Left lung (tissue), 10 donors: Measurements from ENCODE around the gene DMPK. TPM values are rescaled to one million over a fixed set of nuclear protein-coding genes. Genes with fewer than 3 reads are reported as not detected.

Source experiments
- ATAC-seq: fragments of 200-7000 bp; cut with Tn5 transposase; one replicate; pipeline ENCODE4 v1.9.1; 2020; ENCODE audit warnings: moderate library complexity
- DNase-seq, 4 donors: peaks; one replicate each; pipeline ENCODE4 v3.0.0-alpha.2; 2013 to 2020
- H3K27ac ChIP-seq, 2 donors: fragments of 200-600 bp; sonication (generic) in 1 of 2; one replicate each; pipeline versions ENCODE4 v1.5.0 to v1.8.0; 2020 to 2021
- H3K27me3 ChIP-seq, 2 donors: fragments of 200-600 bp; sonication (generic) in 1 of 2; one replicate each; pipeline versions ENCODE4 v1.5.0 to v1.8.0; 2020 to 2021
- H3K36me3 ChIP-seq, 2 donors: fragments of 200-600 bp; sonication (generic) in 1 of 2; one replicate each; pipeline versions ENCODE4 v1.5.0 to v1.8.0; 2020 to 2021
- H3K4me1 ChIP-seq, 2 donors: fragments of 200-600 bp; one replicate each; pipeline ENCODE4 v1.8.0; 2021
- H3K4me3 ChIP-seq, 2 donors: fragments of 200-600 bp; sonication (generic) in 1 of 2; one replicate each; pipeline versions ENCODE4 v1.5.0 to v1.8.0; 2020 to 2021; ENCODE audit warnings: mild to moderate bottlenecking in 1 of 2
- H3K9me3 ChIP-seq, 2 donors: fragments of 200-600 bp; sonication (generic) in 1 of 2; one replicate each; pipeline versions ENCODE4 v1.5.0 to v1.8.0; 2020 to 2021
- intact Hi-C, 2 donors: fragments of 100-400 bp; cut with DNase I; formaldehyde crosslinking; loops; one replicate each; pipeline versions ENCODE4 v1.11.2 to v1.14.2; 2022
- polyA plus RNA-seq, 6 donors: library from polyadenylated mRNA; unstranded; fragments of 120-200 nt; gene quantifications; one replicate each; pipeline ENCODE4 v1.2.1, GENCODE V29; 2013; ENCODE audit not compliant: insufficient read length in 6 of 6
- total RNA-seq, 2 donors: library from RNA; stranded (reverse); fragmentation: NEBNext Ultra II Directional; extraction: Animal tissue kit (Norgen Biotek cat#: 25700); gene quantifications; one replicate each; pipeline ENCODE4 v1.2.1, GENCODE V29; 2021
- TF ChIP-seq, protein P1 (sequence below), 2 donors: fragments of 200-600 bp; sonication (generic) in 1 of 2; IDR thresholded peaks; one replicate each; pipeline versions ENCODE4 v1.5.0 to v1.8.0; 2021; ENCODE audit warnings: antibody characterized with exemption in 2 of 2
- donor health status: DM: no; HTN: yes; CAD: no.
- donor health status: DM: no; HTN: no; CAD: no.

Gene DMPK
- total and polyA plus RNA-seq, 8 donors = 44.6 to 81.7 (median 58.6) TPM

DNA sequence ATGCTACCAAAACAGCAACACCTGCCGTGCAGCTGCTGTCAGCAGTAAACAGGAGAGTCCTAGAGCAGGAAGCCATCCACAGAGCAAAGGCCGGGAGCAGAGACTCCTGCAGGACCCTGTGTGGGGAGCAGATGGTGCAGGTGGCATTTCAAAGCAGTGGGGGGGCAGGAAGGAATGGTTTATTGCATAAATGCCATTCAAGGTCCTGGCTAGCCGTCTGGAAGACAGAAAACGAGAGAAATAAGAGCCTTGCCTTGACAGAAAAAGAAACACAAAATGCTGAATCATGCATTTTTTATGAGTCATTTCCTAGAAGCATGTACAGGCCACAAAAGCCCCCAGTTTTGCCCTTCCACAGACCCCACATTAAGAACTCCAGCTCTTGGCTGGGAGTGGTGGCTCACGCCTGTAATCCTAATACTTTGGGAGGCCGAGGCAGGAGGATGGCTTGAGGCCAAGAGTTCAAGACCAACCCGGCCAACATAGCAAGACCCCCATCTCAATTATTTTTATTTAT is 27.4 kb upstream of the DMPK start:
- no peaks in the 10 kb centered on the region for H3K36me3 ChIP-seq
- H3K9me3 ChIP-seq = no peaks in the 10 kb centered on the region
- no peak overlapping the region for H3K4me3 ChIP-seq
- H3K4me1 ChIP-seq = peaks cover 5% of the 10 kb centered on the region in 2 donors
- peak; percentile 11 for ATAC-seq
- peaks cover 0 to 50% of the 10 kb centered on the region in 2 donors for H3K27me3 ChIP-seq
- H3K27ac ChIP-seq = no peak overlapping the region
- intact Hi-C loops = no loop called here
- TF ChIP-seq, protein P1, sequence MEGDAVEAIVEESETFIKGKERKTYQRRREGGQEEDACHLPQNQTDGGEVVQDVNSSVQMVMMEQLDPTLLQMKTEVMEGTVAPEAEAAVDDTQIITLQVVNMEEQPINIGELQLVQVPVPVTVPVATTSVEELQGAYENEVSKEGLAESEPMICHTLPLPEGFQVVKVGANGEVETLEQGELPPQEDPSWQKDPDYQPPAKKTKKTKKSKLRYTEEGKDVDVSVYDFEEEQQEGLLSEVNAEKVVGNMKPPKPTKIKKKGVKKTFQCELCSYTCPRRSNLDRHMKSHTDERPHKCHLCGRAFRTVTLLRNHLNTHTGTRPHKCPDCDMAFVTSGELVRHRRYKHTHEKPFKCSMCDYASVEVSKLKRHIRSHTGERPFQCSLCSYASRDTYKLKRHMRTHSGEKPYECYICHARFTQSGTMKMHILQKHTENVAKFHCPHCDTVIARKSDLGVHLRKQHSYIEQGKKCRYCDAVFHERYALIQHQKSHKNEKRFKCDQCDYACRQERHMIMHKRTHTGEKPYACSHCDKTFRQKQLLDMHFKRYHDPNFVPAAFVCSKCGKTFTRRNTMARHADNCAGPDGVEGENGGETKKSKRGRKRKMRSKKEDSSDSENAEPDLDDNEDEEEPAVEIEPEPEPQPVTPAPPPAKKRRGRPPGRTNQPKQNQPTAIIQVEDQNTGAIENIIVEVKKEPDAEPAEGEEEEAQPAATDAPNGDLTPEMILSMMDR (IDR thresholded peaks at IDR 0.05) = no peak
- DNase-seq = no peak

DNA sequence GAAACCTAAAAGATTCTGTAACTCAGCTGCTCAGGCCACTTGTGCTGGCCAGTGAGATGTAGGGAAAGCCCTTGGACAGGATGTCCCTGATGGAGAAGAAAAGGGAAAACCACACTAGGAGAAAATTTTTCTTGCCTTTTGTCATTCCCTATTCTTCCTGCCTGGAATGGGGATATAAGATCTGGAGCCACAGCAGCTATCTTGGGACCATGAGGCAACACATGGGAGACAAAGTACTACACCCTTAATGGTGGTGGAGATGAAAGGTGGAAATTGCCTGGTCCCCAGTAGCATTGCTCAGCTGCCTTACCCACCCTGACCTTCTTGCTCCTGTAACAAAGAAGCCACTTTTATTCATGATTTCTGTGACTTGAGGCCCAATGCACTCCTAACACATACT is 23.4 kb upstream of the DMPK start:
- Histone ChIP-seq H3K27ac (no peak overlapping the region), H3K36me3 (no peaks in the 10 kb centered on the region), H3K4me3 (no peak overlapping the region), H3K4me1 (peaks cover 5% of the 10 kb centered on the region in 2 donors), H3K27me3 (peaks cover 0 to 69% of the 10 kb centered on the region in 2 donors), H3K9me3 (no peaks in the 10 kb centered on the region)
- intact Hi-C loops = no loop called here
- DNase-seq = no peak
- TF ChIP-seq, protein P1 (IDR thresholded peaks at IDR 0.05) = no peak
- no peak for ATAC-seq

DNA sequence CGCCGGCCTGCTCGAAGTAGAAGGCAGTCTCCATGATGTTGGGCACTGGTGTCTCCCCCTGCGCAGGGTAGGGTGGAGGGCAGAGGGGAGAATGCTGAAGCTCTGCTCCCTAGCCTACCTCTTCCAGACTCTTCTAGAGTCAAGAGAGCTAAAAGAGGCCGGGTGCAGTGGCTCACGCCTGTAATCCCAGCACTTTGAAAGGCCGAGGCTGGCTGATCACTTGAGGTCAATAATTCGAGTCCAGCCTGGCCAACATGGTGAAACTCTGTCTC is 22.6 kb upstream of the DMPK start:
- intact Hi-C loops = no loop called here
- Histone ChIP-seq H3K4me1 (peaks cover 5% of the 10 kb centered on the region in 2 donors), H3K9me3 (no peaks in the 10 kb centered on the region), H3K4me3 (no peak overlapping the region), H3K27ac (no peak overlapping the region), H3K36me3 (no peaks in the 10 kb centered on the region), H3K27me3 (peaks cover 0 to 71% of the 10 kb centered on the region in 2 donors)
- no peak for DNase-seq
- ATAC-seq = no peak
- TF ChIP-seq, protein P1 (IDR thresholded peaks at IDR 0.05) = no peak

DNA sequence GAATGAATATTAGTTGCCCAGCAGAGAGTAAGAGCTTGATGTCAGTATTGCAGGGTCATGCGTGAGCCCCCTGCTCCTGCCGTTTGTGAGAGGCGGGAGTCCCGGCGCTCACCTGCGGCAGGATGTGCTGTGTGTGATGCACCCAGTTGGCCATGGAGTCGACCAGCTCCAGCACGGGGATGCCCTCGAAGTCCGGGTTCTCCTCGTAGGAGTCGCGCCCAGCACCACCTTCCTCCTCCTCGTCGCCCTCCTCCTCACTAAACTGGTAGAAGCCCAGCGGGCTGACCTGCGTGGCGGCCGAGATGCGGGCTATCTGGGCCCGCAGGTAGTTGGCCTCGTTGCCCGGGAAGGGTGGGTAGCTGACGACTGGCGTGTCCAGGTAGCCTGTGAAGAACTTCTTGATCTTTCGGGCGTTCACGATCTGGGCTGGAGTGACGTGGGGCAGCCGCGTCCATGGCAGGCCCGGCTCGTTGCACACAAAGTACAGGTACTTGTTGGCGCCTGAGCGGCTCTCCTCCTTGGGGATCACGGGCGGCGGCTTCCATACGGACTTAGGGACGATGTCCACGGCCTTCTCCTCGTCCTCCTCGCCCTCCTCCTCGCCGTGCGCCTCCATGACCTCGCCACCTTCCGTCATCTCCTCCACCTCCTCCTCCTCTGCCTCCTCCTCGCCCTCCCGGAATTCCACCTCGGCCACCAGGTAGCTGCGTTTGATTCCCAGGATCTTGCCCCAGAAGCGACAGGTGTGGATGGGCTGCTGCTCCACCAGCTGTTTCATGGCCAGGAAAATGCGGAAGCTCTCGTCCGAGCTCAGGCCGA is 22.1 kb upstream of the DMPK start:
- intact Hi-C loops = no loop called here

DNA sequence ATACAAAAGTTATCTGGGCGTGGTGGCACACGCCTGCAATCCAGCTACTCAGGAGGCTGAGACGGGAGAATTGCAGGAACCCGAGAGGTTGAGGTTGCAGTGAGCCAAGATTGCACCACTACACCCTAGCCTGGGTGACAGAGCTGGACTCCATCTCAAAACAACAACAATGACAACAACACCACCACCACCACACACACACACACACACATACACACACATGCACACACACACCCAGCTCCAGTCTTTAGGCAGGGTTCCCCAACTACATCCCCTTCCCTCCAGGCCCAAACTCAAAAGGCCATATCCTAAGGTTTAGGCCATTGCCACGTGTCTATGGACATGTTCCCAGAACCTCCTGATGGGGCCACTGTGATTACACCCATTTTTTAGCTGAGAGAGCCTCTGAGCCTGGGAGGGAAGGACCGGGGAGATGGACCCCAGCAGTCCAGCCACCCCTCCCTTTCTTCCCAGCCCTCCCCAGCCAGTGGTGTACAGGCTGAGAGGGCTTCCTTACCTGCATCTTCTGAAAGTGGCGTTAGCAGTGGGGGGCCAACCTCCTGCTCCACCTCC is 19.4 kb upstream of the DMPK start:
- DNase-seq (no peak), ATAC-seq (no peak)
- intact Hi-C loops = no loop called here
- Histone ChIP-seq H3K27me3 (peaks cover 0 to 92% of the 10 kb centered on the region in 2 donors), H3K4me3 (no peak overlapping the region), H3K9me3 (no peaks in the 10 kb centered on the region), H3K4me1 (peaks cover 2 to 10% of the 10 kb centered on the region in 2 donors), H3K27ac (no peak overlapping the region), H3K36me3 (no peaks in the 10 kb centered on the region)
- TF ChIP-seq, protein P1 (IDR thresholded peaks at IDR 0.05) = no peak

More for the DNA sequence above, 22.1 kb upstream of the DMPK start:
- H3K9me3 ChIP-seq = no peaks in the 10 kb centered on the region
- H3K27me3 ChIP-seq = peaks cover 0 to 76% of the 10 kb centered on the region in 2 donors
- TF ChIP-seq, protein P1 (IDR thresholded peaks at IDR 0.05) = no peak
- ATAC-seq = no peak
- no peak overlapping the region for H3K27ac ChIP-seq
- no peaks in the 10 kb centered on the region for H3K36me3 ChIP-seq
- peak in 1 of 4 donors; percentile 74 for DNase-seq
- no peak overlapping the region for H3K4me3 ChIP-seq
- peaks cover under 1 to 3% of the 10 kb centered on the region in 2 donors for H3K4me1 ChIP-seq
